HepG2 (cell line): ENCODE data around the gene SUSD6. TPM values are rescaled to one million over a fixed set of nuclear protein-coding genes. Genes with fewer than 3 reads are reported as not detected.

Experiments
- CEBPZ ChIP-seq: IDR thresholded peaks from 2 replicates; pipeline ENCODE4 v1.6.1; 2012; ENCODE audit warnings: low read length, improper control_type of control experiment
- CHCHD3 ChIP-seq: sonication (generic); formaldehyde crosslinking; IDR thresholded peaks from 2 replicates; pipeline ENCODE4 v1.8.0; 2022; ENCODE audit warnings: mild to moderate bottlenecking, missing genetic modification reagents, moderate library complexity
- HOXA5 ChIP-seq: sonication (generic); formaldehyde crosslinking; IDR thresholded peaks from 2 replicates; pipeline ENCODE4 v1.4.0; 2020; ENCODE audit warnings: missing genetic modification reagents
- NBN ChIP-seq: fragments of 450-650 bp; conservative IDR thresholded peaks from 2 replicates; pipeline ENCODE4 v1.6.1; 2017
- NFE2L1 ChIP-seq: sonication (generic); formaldehyde crosslinking; IDR thresholded peaks from 2 replicates; pipeline ENCODE4 v1.4.0; 2020; ENCODE audit warnings: missing genetic modification reagents, mild to moderate bottlenecking, borderline replicate concordance
- NONO ChIP-seq, 2 experiments: fragments of 450-650 bp in 1 of 2; sonication (generic) in 1 of 2; formaldehyde crosslinking in 1 of 2; IDR thresholded peaks in 1 of 2; conservative IDR thresholded peaks in 1 of 2; 2 replicates each; pipeline versions ENCODE4 v1.6.1 to v1.8.0; 2017 to 2022; ENCODE audit warnings: mild to moderate bottlenecking in 1 of 2, missing genetic modification reagents in 1 of 2, moderate library complexity in 1 of 2
- PHF21A ChIP-seq: sonication (generic); formaldehyde crosslinking; IDR thresholded peaks from 2 replicates; pipeline ENCODE4 v1.5.0; 2020; ENCODE audit warnings: mild to moderate bottlenecking, missing genetic modification reagents
- PHF5A ChIP-seq: IDR thresholded peaks from one replicate; pipeline ENCODE4 v1.6.1; 2018; ENCODE audit warnings: low read depth, missing genetic modification reagents; ENCODE audit not compliant: unreplicated experiment
- SAP130 ChIP-seq: IDR thresholded peaks from 2 replicates; pipeline ENCODE4 v1.6.1; 2016; ENCODE audit warnings: low read depth
- SSRP1 ChIP-seq: IDR thresholded peaks from 2 replicates; pipeline ENCODE4 v1.6.1; 2016; ENCODE audit warnings: control low read depth
- TFE3 ChIP-seq: IDR thresholded peaks from 2 replicates; pipeline ENCODE4 v1.6.1; 2016
- ZBTB1 ChIP-seq: sonication (generic); formaldehyde crosslinking; IDR thresholded peaks from 2 replicates; pipeline ENCODE4 v1.4.0; 2020; ENCODE audit warnings: missing genetic modification reagents, borderline replicate concordance
- ZNF580 ChIP-seq: IDR thresholded peaks from 2 replicates; pipeline ENCODE4 v1.6.1; 2016; ENCODE audit warnings: low read depth, borderline replicate concordance
- ZNF776 ChIP-seq: sonication (generic); formaldehyde crosslinking; IDR thresholded peaks from 2 replicates; pipeline ENCODE4 v1.4.0; 2020; ENCODE audit warnings: mild to moderate bottlenecking, missing genetic modification reagents
- ZNF839 ChIP-seq: sonication (generic); formaldehyde crosslinking; IDR thresholded peaks from 2 replicates; pipeline ENCODE4 v1.4.0; 2020; ENCODE audit warnings: missing genetic modification reagents, mild to moderate bottlenecking, borderline replicate concordance
- polyA plus RNA-seq, 8 experiments: library from polyadenylated mRNA; depleted of rRNA in 3 of 8; stranded (reverse) in 7 of 8; unstranded in 1 of 8; fragments of >200 nt; fragmentation: Illumina TruSeq in 4 of 8; extraction: Trizol in 4 of 8; gene quantifications; 2 replicates each; pipeline versions ENCODE4 v1.2.1 to v1.2.3, GENCODE V29; 2011 to 2016; ENCODE audit warnings: low read depth in 4 of 8, missing spikeins in 1 of 8, mixed read lengths in 1 of 8; ENCODE audit not compliant: insufficient read depth in 1 of 8
- total RNA-seq, 5 experiments: library from RNA; depleted of rRNA; stranded (reverse); fragments of >200 nt; fragmentation: Illumina TruSeq; extraction: Trizol; gene quantifications; 2 replicates each; pipeline ENCODE4 v1.2.3, GENCODE V29; 2016; ENCODE audit warnings: low read depth in 1 of 5
- TF ChIP-seq, protein P1 (sequence below): sonication (generic); formaldehyde crosslinking; IDR thresholded peaks from 2 replicates; pipeline ENCODE4 v1.4.0; 2020; ENCODE audit warnings: missing genetic modification reagents, borderline replicate concordance
- TF ChIP-seq, protein P2 (sequence below): sonication (generic); formaldehyde crosslinking; IDR thresholded peaks from 2 replicates; pipeline ENCODE4 v1.9.0; 2021; ENCODE audit warnings: missing genetic modification reagents, borderline replicate concordance

The SUSD6 gene
- total and polyA plus RNA-seq, 2 of the 13 experiments (the other 11 are each of a cell fraction or from before 2014, with no cell fraction given): 7.2 to 7.4 TPM

DNA sequence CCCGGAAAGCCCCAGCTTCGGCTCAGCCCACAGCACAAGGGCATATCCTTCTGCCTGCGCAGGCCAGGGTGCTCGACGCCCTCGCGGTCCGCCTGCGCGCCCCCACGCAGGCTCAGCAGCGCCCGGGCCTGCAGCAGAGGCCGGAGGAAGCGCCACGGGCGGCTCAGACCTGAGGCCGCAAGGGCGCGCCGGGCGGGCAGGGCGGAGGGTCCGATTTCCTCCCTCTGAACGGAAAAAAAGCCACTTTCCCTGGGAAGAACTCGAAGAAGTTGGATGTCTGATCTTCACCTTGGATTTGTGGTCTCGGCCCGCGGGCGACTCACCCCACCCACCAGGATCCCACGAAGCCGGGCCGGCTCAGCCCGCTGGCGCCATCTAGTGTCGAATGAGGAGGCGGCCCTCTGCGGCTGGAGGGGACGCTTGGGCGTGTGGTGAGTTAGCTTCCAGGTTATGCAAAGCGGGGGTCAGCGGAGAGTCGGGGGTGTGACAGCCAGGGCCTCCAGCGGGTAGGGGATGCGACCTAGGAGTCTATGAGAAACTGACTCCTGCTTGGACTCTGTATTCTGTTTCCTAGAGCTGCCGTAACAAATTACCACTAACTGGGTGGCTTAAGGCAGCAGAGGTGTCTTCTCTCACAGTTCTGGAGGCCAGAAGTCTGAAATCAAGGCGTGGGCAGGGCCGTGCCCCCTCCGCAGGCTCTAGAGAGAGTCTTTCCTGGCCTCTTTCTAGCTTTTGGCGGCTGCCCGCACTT is 115.5 kb downstream of the SUSD6 start (continued):
- TF ChIP-seq, protein P1, sequence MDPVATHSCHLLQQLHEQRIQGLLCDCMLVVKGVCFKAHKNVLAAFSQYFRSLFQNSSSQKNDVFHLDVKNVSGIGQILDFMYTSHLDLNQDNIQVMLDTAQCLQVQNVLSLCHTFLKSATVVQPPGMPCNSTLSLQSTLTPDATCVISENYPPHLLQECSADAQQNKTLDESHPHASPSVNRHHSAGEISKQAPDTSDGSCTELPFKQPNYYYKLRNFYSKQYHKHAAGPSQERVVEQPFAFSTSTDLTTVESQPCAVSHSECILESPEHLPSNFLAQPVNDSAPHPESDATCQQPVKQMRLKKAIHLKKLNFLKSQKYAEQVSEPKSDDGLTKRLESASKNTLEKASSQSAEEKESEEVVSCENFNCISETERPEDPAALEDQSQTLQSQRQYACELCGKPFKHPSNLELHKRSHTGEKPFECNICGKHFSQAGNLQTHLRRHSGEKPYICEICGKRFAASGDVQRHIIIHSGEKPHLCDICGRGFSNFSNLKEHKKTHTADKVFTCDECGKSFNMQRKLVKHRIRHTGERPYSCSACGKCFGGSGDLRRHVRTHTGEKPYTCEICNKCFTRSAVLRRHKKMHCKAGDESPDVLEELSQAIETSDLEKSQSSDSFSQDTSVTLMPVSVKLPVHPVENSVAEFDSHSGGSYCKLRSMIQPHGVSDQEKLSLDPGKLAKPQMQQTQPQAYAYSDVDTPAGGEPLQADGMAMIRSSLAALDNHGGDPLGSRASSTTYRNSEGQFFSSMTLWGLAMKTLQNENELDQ (CRISPR knock-in tag): no peak
- TF ChIP-seq CEBPZ: no peak
- no peak for TF ChIP-seq NFE2L1 (CRISPR knock-in tag)
- TF ChIP-seq PHF5A (CRISPR knock-in tag): no peak
- no peak for TF ChIP-seq ZNF839 (CRISPR knock-in tag)
- TF ChIP-seq NONO (IDR thresholded peaks at IDR 0.05): no peak
- TF ChIP-seq NONO (CRISPR knock-in tag; conservative IDR thresholded peaks at IDR 0.05): peak; percentile 58
- 0 out of 2 replicates have a peak, but pooled peaks have one; percentile 27 for TF ChIP-seq SAP130 (CRISPR knock-in tag)
- no peak for TF ChIP-seq HOXA5 (CRISPR knock-in tag)
- TF ChIP-seq SSRP1 (CRISPR knock-in tag): no peak
- TF ChIP-seq ZNF776 (CRISPR knock-in tag): no peak
- no peak for TF ChIP-seq ZBTB1
- TF ChIP-seq CHCHD3 (CRISPR knock-in tag): peak; percentile 55; the same call in 1 of the 2 replicates
- no peak for TF ChIP-seq TFE3
- no peak for TF ChIP-seq NBN
- TF ChIP-seq ZNF580 (CRISPR knock-in tag): 0 out of 2 replicates have a peak, but pooled peaks have one; percentile 32
- TF ChIP-seq, protein P2, sequence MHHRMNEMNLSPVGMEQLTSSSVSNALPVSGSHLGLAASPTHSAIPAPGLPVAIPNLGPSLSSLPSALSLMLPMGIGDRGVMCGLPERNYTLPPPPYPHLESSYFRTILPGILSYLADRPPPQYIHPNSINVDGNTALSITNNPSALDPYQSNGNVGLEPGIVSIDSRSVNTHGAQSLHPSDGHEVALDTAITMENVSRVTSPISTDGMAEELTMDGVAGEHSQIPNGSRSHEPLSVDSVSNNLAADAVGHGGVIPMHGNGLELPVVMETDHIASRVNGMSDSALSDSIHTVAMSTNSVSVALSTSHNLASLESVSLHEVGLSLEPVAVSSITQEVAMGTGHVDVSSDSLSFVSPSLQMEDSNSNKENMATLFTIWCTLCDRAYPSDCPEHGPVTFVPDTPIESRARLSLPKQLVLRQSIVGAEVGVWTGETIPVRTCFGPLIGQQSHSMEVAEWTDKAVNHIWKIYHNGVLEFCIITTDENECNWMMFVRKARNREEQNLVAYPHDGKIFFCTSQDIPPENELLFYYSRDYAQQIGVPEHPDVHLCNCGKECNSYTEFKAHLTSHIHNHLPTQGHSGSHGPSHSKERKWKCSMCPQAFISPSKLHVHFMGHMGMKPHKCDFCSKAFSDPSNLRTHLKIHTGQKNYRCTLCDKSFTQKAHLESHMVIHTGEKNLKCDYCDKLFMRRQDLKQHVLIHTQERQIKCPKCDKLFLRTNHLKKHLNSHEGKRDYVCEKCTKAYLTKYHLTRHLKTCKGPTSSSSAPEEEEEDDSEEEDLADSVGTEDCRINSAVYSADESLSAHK (CRISPR knock-in tag): no peak
- no peak for TF ChIP-seq PHF21A (CRISPR knock-in tag)
